Measurements from ENCODE around the gene BIN1.

BIN1 gene

GRCh38 chr2:127074358-127074757 is 32.6 kb downstream of the BIN1 start:
- no peak overlapping the region for H3K27ac ChIP-seq

GRCh38 chr2:127072970-127073369 is 34.0 kb downstream of the BIN1 start:
- no peak for DNase-seq (ENCODE audit: low read depth, low spot score)
- Histone ChIP-seq H3K9ac (ENCODE audit: insufficient read length) (no peak overlapping the region), H3K4me3 (no peak overlapping the region), H3K36me3 (ENCODE audit: insufficient read depth, low read length) (no peaks in the 10 kb centered on the region), H3K27ac (no peak overlapping the region), H3K9me3 (ENCODE audit: low read depth, low read length) (no peaks in the 10 kb centered on the region)
- TF ChIP-seq EZH2 (IDR thresholded peaks at IDR 0.05), result no peak
- TF ChIP-seq POLR2AphosphoS5 (IDR thresholded peaks at IDR 0.05; ENCODE audit: borderline replicate concordance, low read depth, low read length), result no peak
- no peak for TF ChIP-seq FOXP2 (optimal IDR thresholded peaks at IDR 0.05; ENCODE audit: control extremely low read depth, extremely low read length, insufficient read depth)

More at GRCh38 chr2:127074358-127074757, 32.6 kb downstream of the BIN1 start:
- DNase-seq (ENCODE audit: low read depth, low spot score), result no peak
- TF ChIP-seq POLR2AphosphoS5 (IDR thresholded peaks at IDR 0.05; ENCODE audit: borderline replicate concordance, low read depth, low read length), result no peak
- no peak for TF ChIP-seq FOXP2 (optimal IDR thresholded peaks at IDR 0.05; ENCODE audit: control extremely low read depth, extremely low read length, insufficient read depth)
- H3K36me3 ChIP-seq (ENCODE audit: insufficient read depth, low read length), result no peaks in the 10 kb centered on the region
- H3K9me3 ChIP-seq (ENCODE audit: low read depth, low read length), result no peaks in the 10 kb centered on the region
- H3K9ac ChIP-seq (ENCODE audit: insufficient read length), result no peak overlapping the region
- H3K4me3 ChIP-seq, result no peak overlapping the region

GRCh38 chr2:127072396-127072795 is 34.6 kb downstream of the BIN1 start:
- Histone ChIP-seq H3K9me3 (ENCODE audit: low read depth, low read length) (no peaks in the 10 kb centered on the region), H3K27ac (no peak overlapping the region), H3K4me3 (no peak overlapping the region), H3K36me3 (ENCODE audit: insufficient read depth, low read length) (no peaks in the 10 kb centered on the region), H3K9ac (ENCODE audit: insufficient read length) (no peak overlapping the region)
- no peak for DNase-seq (ENCODE audit: low read depth, low spot score)
- no peak for TF ChIP-seq FOXP2 (optimal IDR thresholded peaks at IDR 0.05; ENCODE audit: control extremely low read depth, extremely low read length, insufficient read depth)
- TF ChIP-seq EZH2 (IDR thresholded peaks at IDR 0.05), result no peak
- no peak for TF ChIP-seq POLR2AphosphoS5 (IDR thresholded peaks at IDR 0.05; ENCODE audit: borderline replicate concordance, low read depth, low read length)

GRCh38 chr2:127071901-127072328 is 35.0 kb downstream of the BIN1 start:
- Histone ChIP-seq H3K4me3 (no peak overlapping the region), H3K27ac (no peak overlapping the region), H3K36me3 (ENCODE audit: insufficient read depth, low read length) (no peaks in the 10 kb centered on the region), H3K9me3 (ENCODE audit: low read depth, low read length) (no peaks in the 10 kb centered on the region), H3K9ac (ENCODE audit: insufficient read length) (no peak overlapping the region)
- TF ChIP-seq EZH2 (IDR thresholded peaks at IDR 0.05), result no peak
- no peak for TF ChIP-seq POLR2AphosphoS5 (IDR thresholded peaks at IDR 0.05; ENCODE audit: borderline replicate concordance, low read depth, low read length)
- TF ChIP-seq FOXP2 (optimal IDR thresholded peaks at IDR 0.05; ENCODE audit: control extremely low read depth, extremely low read length, insufficient read depth), result no peak
- DNase-seq (ENCODE audit: low read depth, low spot score), result no peak

- DNase-seq (ENCODE audit: low read depth, low spot score), result no peak
- H3K9me3 ChIP-seq (ENCODE audit: low read depth, low read length), result no peaks in the 10 kb centered on the region
- H3K36me3 ChIP-seq (ENCODE audit: insufficient read depth, low read length), result no peaks in the 10 kb centered on the region
- H3K4me3 ChIP-seq, result no peak overlapping the region
- H3K9ac ChIP-seq (ENCODE audit: insufficient read length), result no peak overlapping the region
- no peak overlapping the region for H3K27ac ChIP-seq
- no peak for TF ChIP-seq EZH2 (IDR thresholded peaks at IDR 0.05)
- TF ChIP-seq POLR2AphosphoS5 (IDR thresholded peaks at IDR 0.05; ENCODE audit: borderline replicate concordance, low read depth, low read length), result no peak
- no peak for TF ChIP-seq FOXP2 (optimal IDR thresholded peaks at IDR 0.05; ENCODE audit: control extremely low read depth, extremely low read length, insufficient read depth)
Observed at GRCh38 chr2:127070221-127070620, 36.7 kb downstream of the BIN1 start.

GRCh38 chr2:127069536-127069935 is 37.4 kb downstream of the BIN1 start:
- no peaks in the 10 kb centered on the region for H3K36me3 ChIP-seq (ENCODE audit: insufficient read depth, low read length)
- H3K9ac ChIP-seq (ENCODE audit: insufficient read length), result no peak overlapping the region
- TF ChIP-seq EZH2 (IDR thresholded peaks at IDR 0.05), result no peak
- TF ChIP-seq POLR2AphosphoS5 (IDR thresholded peaks at IDR 0.05; ENCODE audit: borderline replicate concordance, low read depth, low read length), result no peak
- TF ChIP-seq FOXP2 (optimal IDR thresholded peaks at IDR 0.05; ENCODE audit: control extremely low read depth, extremely low read length, insufficient read depth), result no peak
- DNase-seq (ENCODE audit: low read depth, low spot score), result no peak
- H3K9me3 ChIP-seq (ENCODE audit: low read depth, low read length), result no peaks in the 10 kb centered on the region
- H3K4me3 ChIP-seq, result no peak overlapping the region
- no peak overlapping the region for H3K27ac ChIP-seq

- no peaks in the 10 kb centered on the region for H3K36me3 ChIP-seq (ENCODE audit: insufficient read depth, low read length)
- H3K9me3 ChIP-seq (ENCODE audit: low read depth, low read length), result no peaks in the 10 kb centered on the region
- TF ChIP-seq POLR2AphosphoS5 (IDR thresholded peaks at IDR 0.05; ENCODE audit: borderline replicate concordance, low read depth, low read length) (no peak), EZH2 (IDR thresholded peaks at IDR 0.05) (no peak), FOXP2 (optimal IDR thresholded peaks at IDR 0.05; ENCODE audit: control extremely low read depth, extremely low read length, insufficient read depth) (no peak)
- no peak overlapping the region for H3K9ac ChIP-seq (ENCODE audit: insufficient read length)
- no peak overlapping the region for H3K4me3 ChIP-seq
- H3K27ac ChIP-seq, result no peak overlapping the region
- no peak for DNase-seq (ENCODE audit: low read depth, low spot score)
Observed at GRCh38 chr2:127069003-127069402, 38.0 kb downstream of the BIN1 start.

- DNase-seq (ENCODE audit: low read depth, low spot score), result no peak
- no peak overlapping the region for H3K27ac ChIP-seq
- TF ChIP-seq EZH2 (IDR thresholded peaks at IDR 0.05) (no peak), FOXP2 (optimal IDR thresholded peaks at IDR 0.05; ENCODE audit: control extremely low read depth, extremely low read length, insufficient read depth) (no peak), POLR2AphosphoS5 (IDR thresholded peaks at IDR 0.05; ENCODE audit: borderline replicate concordance, low read depth, low read length) (no peak)
Observed at GRCh38 chr2:127068351-127068741, 38.6 kb downstream of the BIN1 start.

More at GRCh38 chr2:127068351-127068741, 38.6 kb downstream of the BIN1 start:
- Histone ChIP-seq H3K9me3 (ENCODE audit: low read depth, low read length) (no peaks in the 10 kb centered on the region), H3K36me3 (ENCODE audit: insufficient read depth, low read length) (no peaks in the 10 kb centered on the region), H3K4me3 (no peak overlapping the region), H3K9ac (ENCODE audit: insufficient read length) (no peak overlapping the region)
